HepG2 (cell line): ENCODE results near the gene GNG7. TPM values are rescaled to one million over a fixed set of nuclear protein-coding genes. Genes with fewer than 3 reads are reported as not detected.

Experiments
- EED ChIP-seq: sonication (generic); formaldehyde crosslinking; IDR thresholded peaks from 2 replicates; pipeline ENCODE4 v1.5.0; 2020; ENCODE audit warnings: mild to moderate bottlenecking, missing genetic modification reagents
- FOXM1 ChIP-seq: sonication (generic); formaldehyde crosslinking; IDR thresholded peaks from 2 replicates; pipeline ENCODE4 v1.5.0; 2020; ENCODE audit warnings: missing genetic modification reagents
- HOXD1 ChIP-seq: sonication (generic); formaldehyde crosslinking; IDR thresholded peaks from 2 replicates; pipeline ENCODE4 v1.5.0; 2020; ENCODE audit warnings: missing genetic modification reagents
- JARID2 ChIP-seq: sonication (generic); formaldehyde crosslinking; IDR thresholded peaks from 2 replicates; pipeline ENCODE4 v1.8.1; 2023; ENCODE audit warnings: missing genetic modification reagents, inconsistent platforms; ENCODE audit not compliant: insufficient replicate concordance
- MBD4 ChIP-seq: IDR thresholded peaks from 2 replicates; pipeline ENCODE4 v1.6.1; 2012; ENCODE audit warnings: low read length, inconsistent platforms, borderline replicate concordance
- MIXL1 ChIP-seq: IDR thresholded peaks from 2 replicates; pipeline ENCODE4 v1.6.1; 2016
- NAIF1 ChIP-seq: sonication (generic); formaldehyde crosslinking; IDR thresholded peaks from 2 replicates; pipeline ENCODE4 v1.5.0; 2020; ENCODE audit warnings: mild to moderate bottlenecking, missing genetic modification reagents, borderline replicate concordance
- NFKBIZ ChIP-seq: IDR thresholded peaks from 2 replicates; pipeline ENCODE4 v1.6.1; 2018; ENCODE audit warnings: missing genetic modification reagents, missing compliant biosample characterization
- NR2F1 ChIP-seq, 2 experiments: fragments of 450-650 bp in 1 of 2; formaldehyde crosslinking in 1 of 2; IDR thresholded peaks; 2 replicates each; pipeline versions ENCODE4 v1.5.0 to v1.6.1; 2016 to 2020; ENCODE audit warnings: mild to moderate bottlenecking in 1 of 2, missing compliant biosample characterization in 1 of 2, missing genetic modification reagents in 1 of 2, moderate library complexity in 1 of 2
- PCBP1 ChIP-seq: fragments of 200-400 bp; formaldehyde crosslinking; IDR thresholded peaks from 2 replicates; pipeline ENCODE4 v1.6.1; 2017; ENCODE audit warnings: mild to moderate bottlenecking, low read depth, low read length, borderline replicate concordance
- SP140L ChIP-seq: sonication (generic); formaldehyde crosslinking; IDR thresholded peaks from 2 replicates; pipeline ENCODE4 v1.4.0; 2020; ENCODE audit warnings: missing genetic modification reagents, borderline replicate concordance
- ZFP36L1 ChIP-seq: sonication (generic); formaldehyde crosslinking; IDR thresholded peaks from 2 replicates; pipeline ENCODE4 v1.8.0; 2022; ENCODE audit warnings: mild to moderate bottlenecking, missing genetic modification reagents, moderate library complexity
- ZMYM3 ChIP-seq: sonication (generic); formaldehyde crosslinking; IDR thresholded peaks from 2 replicates; pipeline ENCODE4 v1.5.1; 2020; ENCODE audit warnings: mild to moderate bottlenecking, missing genetic modification reagents
- ZNF143 ChIP-seq: sonication (generic); formaldehyde crosslinking; IDR thresholded peaks from 2 replicates; pipeline ENCODE4 v1.4.0; 2020; ENCODE audit warnings: missing genetic modification reagents
- ZNF350 ChIP-seq: sonication (generic); formaldehyde crosslinking; IDR thresholded peaks from 2 replicates; pipeline ENCODE4 v1.4.0; 2020; ENCODE audit warnings: mild to moderate bottlenecking, low read depth, missing genetic modification reagents, borderline replicate concordance
- ZNF460 ChIP-seq: sonication (generic); formaldehyde crosslinking; IDR thresholded peaks from 2 replicates; pipeline ENCODE4 v1.5.1; 2020; ENCODE audit warnings: missing genetic modification reagents, mild to moderate bottlenecking, borderline replicate concordance
- ZNF556 ChIP-seq: sonication (generic); formaldehyde crosslinking; IDR thresholded peaks from 2 replicates; pipeline ENCODE4 v1.4.0; 2020; ENCODE audit warnings: mild to moderate bottlenecking, missing genetic modification reagents, borderline replicate concordance
- ZSCAN20 ChIP-seq: sonication (generic); formaldehyde crosslinking; IDR thresholded peaks from 2 replicates; pipeline ENCODE4 v1.4.0; 2020; ENCODE audit warnings: missing genetic modification reagents, mild to moderate bottlenecking, borderline replicate concordance
- ZSCAN9 ChIP-seq: IDR thresholded peaks from 2 replicates; pipeline ENCODE4 v1.6.1; 2016; ENCODE audit warnings: borderline replicate concordance
- polyA plus RNA-seq, 8 experiments: library from polyadenylated mRNA; depleted of rRNA in 3 of 8; stranded (reverse) in 7 of 8; unstranded in 1 of 8; fragments of >200 nt; fragmentation: Illumina TruSeq in 4 of 8; extraction: Trizol in 4 of 8; gene quantifications; 2 replicates each; pipeline versions ENCODE4 v1.2.1 to v1.2.3, GENCODE V29; 2011 to 2016; ENCODE audit warnings: low read depth in 4 of 8, missing spikeins in 1 of 8, mixed read lengths in 1 of 8; ENCODE audit not compliant: insufficient read depth in 1 of 8
- total RNA-seq, 5 experiments: library from RNA; depleted of rRNA; stranded (reverse); fragments of >200 nt; fragmentation: Illumina TruSeq; extraction: Trizol; gene quantifications; 2 replicates each; pipeline ENCODE4 v1.2.3, GENCODE V29; 2016; ENCODE audit warnings: low read depth in 1 of 5
- TF ChIP-seq, protein P1 (sequence below): sonication (generic); formaldehyde crosslinking; IDR thresholded peaks from 2 replicates; pipeline ENCODE4 v1.4.0; 2020; ENCODE audit warnings: missing genetic modification reagents, low read depth, mild to moderate bottlenecking, borderline replicate concordance
- TF ChIP-seq, protein P2 (sequence below): sonication (generic); formaldehyde crosslinking; IDR thresholded peaks from 2 replicates; pipeline ENCODE4 v1.4.0; 2020; ENCODE audit warnings: mild to moderate bottlenecking, missing genetic modification reagents, borderline replicate concordance
- TF ChIP-seq, protein P3 (sequence below): sonication (generic); formaldehyde crosslinking; IDR thresholded peaks from 2 replicates; pipeline ENCODE4 v1.4.0; 2020; ENCODE audit warnings: mild to moderate bottlenecking, low read depth, missing genetic modification reagents
- TF ChIP-seq, protein P4 (sequence below): sonication (generic); formaldehyde crosslinking; IDR thresholded peaks from 2 replicates; pipeline ENCODE4 v1.8.0; 2022; ENCODE audit warnings: missing genetic modification reagents, low read depth, mild to moderate bottlenecking, borderline replicate concordance
- TF ChIP-seq, protein P5 (sequence below): sonication (generic); formaldehyde crosslinking; IDR thresholded peaks from 2 replicates; pipeline ENCODE4 v1.4.0; 2020; ENCODE audit warnings: missing genetic modification reagents

Gene GNG7
- total and polyA plus RNA-seq, 2 of the 13 experiments (the other 11 are each of a cell fraction or from before 2014, with no cell fraction given), result 1.4 to 3.3 TPM

DNA sequence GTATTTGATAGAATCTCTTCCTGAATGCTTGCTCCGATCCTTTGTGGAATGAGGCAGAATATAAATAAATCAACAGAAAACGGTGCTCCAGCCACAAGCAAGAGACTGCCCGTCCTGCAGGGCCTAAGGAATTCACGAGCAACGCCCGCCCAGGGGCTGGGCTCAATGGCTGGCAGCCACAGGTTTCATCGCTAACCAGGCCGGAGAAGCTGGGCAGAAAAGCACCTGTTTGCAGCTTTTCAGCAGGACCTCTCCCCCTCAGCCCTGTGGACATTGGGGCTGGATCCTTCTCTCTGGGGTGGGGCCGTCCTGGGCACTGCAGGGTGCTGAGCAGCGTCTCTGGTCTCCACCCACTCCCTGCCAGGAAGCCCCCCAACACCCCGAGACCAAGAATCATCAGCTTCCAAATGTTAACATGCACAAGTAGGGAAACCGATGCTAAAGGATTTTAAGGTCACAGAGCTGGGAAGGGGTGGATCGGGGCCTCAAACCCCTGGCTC, 124.1 kb downstream of the GNG7 start (continued):
- TF ChIP-seq ZFP36L1 (CRISPR knock-in tag) (no peak), JARID2 (no peak), ZNF556 (CRISPR knock-in tag) (0 out of 2 replicates have a peak, but pooled peaks have one; percentile 4), EED (CRISPR knock-in tag) (no peak), NR2F1 (CRISPR knock-in tag; IDR thresholded peaks at IDR 0.05) (no peak), ZSCAN20 (CRISPR knock-in tag) (no peak), SP140L (CRISPR knock-in tag) (no peak), PCBP1 (no peak), NAIF1 (0 out of 2 replicates have a peak, but pooled peaks have one; percentile 11), MBD4 (no peak), ZNF460 (CRISPR knock-in tag) (no peak), ZNF143 (CRISPR knock-in tag) (no peak), MIXL1 (CRISPR knock-in tag) (no peak), ZSCAN9 (CRISPR knock-in tag) (no peak), ZNF350 (CRISPR knock-in tag) (no peak), NFKBIZ (CRISPR knock-in tag) (0 out of 2 replicates have a peak, but pooled peaks have one; percentile 8), FOXM1 (CRISPR knock-in tag) (no peak), ZMYM3 (CRISPR knock-in tag) (peak; percentile 46; the same call in 1 of the 2 replicates), HOXD1 (CRISPR knock-in tag) (peak; percentile 6; the same call in 1 of the 2 replicates)
- TF ChIP-seq, protein P1, sequence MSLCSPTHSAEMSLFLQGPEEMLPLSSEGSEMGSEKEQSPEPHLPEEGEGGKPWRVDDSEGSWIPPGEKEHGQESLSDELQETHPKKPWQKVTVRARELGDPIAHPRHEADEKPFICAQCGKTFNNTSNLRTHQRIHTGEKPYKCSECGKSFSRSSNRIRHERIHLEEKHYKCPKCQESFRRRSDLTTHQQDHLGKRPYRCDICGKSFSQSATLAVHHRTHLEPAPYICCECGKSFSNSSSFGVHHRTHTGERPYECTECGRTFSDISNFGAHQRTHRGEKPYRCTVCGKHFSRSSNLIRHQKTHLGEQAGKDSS, result 0 out of 2 replicates have a peak, but pooled peaks have one; percentile 6
- TF ChIP-seq, protein P2, sequence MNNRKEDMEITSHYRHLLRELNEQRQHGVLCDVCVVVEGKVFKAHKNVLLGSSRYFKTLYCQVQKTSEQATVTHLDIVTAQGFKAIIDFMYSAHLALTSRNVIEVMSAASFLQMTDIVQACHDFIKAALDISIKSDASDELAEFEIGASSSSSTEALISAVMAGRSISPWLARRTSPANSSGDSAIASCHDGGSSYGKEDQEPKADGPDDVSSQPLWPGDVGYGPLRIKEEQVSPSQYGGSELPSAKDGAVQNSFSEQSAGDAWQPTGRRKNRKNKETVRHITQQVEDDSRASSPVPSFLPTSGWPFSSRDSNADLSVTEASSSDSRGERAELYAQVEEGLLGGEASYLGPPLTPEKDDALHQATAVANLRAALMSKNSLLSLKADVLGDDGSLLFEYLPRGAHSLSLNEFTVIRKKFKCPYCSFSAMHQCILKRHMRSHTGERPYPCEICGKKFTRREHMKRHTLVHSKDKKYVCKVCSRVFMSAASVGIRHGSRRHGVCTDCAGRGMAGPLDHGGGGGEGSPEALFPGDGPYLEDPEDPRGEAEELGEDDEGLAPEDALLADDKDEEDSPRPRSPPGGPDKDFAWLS (CRISPR knock-in tag), result no peak
- TF ChIP-seq, protein P3, sequence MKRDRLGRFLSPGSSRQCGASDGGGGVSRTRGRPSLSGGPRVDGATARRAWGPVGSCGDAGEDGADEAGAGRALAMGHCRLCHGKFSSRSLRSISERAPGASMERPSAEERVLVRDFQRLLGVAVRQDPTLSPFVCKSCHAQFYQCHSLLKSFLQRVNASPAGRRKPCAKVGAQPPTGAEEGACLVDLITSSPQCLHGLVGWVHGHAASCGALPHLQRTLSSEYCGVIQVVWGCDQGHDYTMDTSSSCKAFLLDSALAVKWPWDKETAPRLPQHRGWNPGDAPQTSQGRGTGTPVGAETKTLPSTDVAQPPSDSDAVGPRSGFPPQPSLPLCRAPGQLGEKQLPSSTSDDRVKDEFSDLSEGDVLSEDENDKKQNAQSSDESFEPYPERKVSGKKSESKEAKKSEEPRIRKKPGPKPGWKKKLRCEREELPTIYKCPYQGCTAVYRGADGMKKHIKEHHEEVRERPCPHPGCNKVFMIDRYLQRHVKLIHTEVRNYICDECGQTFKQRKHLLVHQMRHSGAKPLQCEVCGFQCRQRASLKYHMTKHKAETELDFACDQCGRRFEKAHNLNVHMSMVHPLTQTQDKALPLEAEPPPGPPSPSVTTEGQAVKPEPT (CRISPR knock-in tag), result 0 out of 2 replicates have a peak, but pooled peaks have one; percentile 14
- TF ChIP-seq, protein P4, sequence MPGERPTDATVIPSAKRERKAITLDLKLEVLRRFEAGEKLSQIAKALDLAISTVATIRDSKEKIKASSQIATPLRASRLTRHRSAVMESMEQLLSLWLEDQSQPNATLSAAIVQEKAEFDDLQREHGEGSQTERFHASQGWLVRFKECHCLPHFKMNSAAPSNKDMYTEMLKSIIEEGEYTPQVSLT, result no peak
- TF ChIP-seq, protein P5, sequence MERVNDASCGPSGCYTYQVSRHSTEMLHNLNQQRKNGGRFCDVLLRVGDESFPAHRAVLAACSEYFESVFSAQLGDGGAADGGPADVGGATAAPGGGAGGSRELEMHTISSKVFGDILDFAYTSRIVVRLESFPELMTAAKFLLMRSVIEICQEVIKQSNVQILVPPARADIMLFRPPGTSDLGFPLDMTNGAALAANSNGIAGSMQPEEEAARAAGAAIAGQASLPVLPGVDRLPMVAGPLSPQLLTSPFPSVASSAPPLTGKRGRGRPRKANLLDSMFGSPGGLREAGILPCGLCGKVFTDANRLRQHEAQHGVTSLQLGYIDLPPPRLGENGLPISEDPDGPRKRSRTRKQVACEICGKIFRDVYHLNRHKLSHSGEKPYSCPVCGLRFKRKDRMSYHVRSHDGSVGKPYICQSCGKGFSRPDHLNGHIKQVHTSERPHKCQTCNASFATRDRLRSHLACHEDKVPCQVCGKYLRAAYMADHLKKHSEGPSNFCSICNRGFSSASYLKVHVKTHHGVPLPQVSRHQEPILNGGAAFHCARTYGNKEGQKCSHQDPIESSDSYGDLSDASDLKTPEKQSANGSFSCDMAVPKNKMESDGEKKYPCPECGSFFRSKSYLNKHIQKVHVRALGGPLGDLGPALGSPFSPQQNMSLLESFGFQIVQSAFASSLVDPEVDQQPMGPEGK (CRISPR knock-in tag), result 0 out of 2 replicates have a peak, but pooled peaks have one; percentile 11
